ENCODE data around the gene FAM153A. TPM values are rescaled to one million over a fixed set of nuclear protein-coding genes. Genes with fewer than 3 reads are reported as not detected.
"Not testable (repeated sequence)": the region's sequence is repeated elsewhere in the genome, so short reads cannot be mapped to it uniquely, and the experiment has no call there.

FAM153A gene
- total RNA-seq (2014; rRNA removed; shearing (Covaris generic)): 0.02 TPM in 1 of 2 replicates, not detected in the other

- DNase-seq (ENCODE audit: low spot score): not testable (repeated sequence)
These were observed at the start of gene FAM153A for GRCh38 chr5:177782792-177783633. FAM153A (minus strand) TSS chr5:177782899.

GRCh38 chr5:177832287-177832686, 49.6 kb upstream of the FAM153A start:
- not testable (repeated sequence) for DNase-seq (ENCODE audit: low spot score)

GRCh38 chr5:177826073-177826472, 43.4 kb upstream of the FAM153A start:
- DNase-seq (ENCODE audit: low spot score): not testable (repeated sequence)

- not testable (repeated sequence) for DNase-seq (ENCODE audit: low spot score)
These were observed 42.1 kb upstream of the FAM153A start for GRCh38 chr5:177824776-177825175.

GRCh38 chr5:177822489-177822888, 39.8 kb upstream of the FAM153A start:
- DNase-seq (ENCODE audit: low spot score): not testable (repeated sequence)

GRCh38 chr5:177819664-177820063, 37.0 kb upstream of the FAM153A start:
- not testable (repeated sequence) for DNase-seq (ENCODE audit: low spot score)

GRCh38 chr5:177812814-177813425, 30.2 kb upstream of the FAM153A start:
- not testable (repeated sequence) for DNase-seq (ENCODE audit: low spot score)

- DNase-seq (ENCODE audit: low spot score): not testable (repeated sequence)
These were observed 29.6 kb upstream of the FAM153A start for GRCh38 chr5:177812160-177812743.

GRCh38 chr5:177809209-177809913, 26.7 kb upstream of the FAM153A start:
- not testable (repeated sequence) for DNase-seq (ENCODE audit: low spot score)

- not testable (repeated sequence) for DNase-seq (ENCODE audit: low spot score)
These were observed 25.7 kb upstream of the FAM153A start for GRCh38 chr5:177808420-177808819.

GRCh38 chr5:177807265-177807664, 24.6 kb upstream of the FAM153A start:
- DNase-seq (ENCODE audit: low spot score): not testable (repeated sequence)

GRCh38 chr5:177801427-177801826, 18.7 kb upstream of the FAM153A start:
- DNase-seq (ENCODE audit: low spot score): not testable (repeated sequence)

- not testable (repeated sequence) for DNase-seq (ENCODE audit: low spot score)
These were observed 15.6 kb upstream of the FAM153A start for GRCh38 chr5:177798237-177798840.

- DNase-seq (ENCODE audit: low spot score): not testable (repeated sequence)
These were observed 10.6 kb upstream of the FAM153A start for GRCh38 chr5:177793272-177793671.

- DNase-seq (ENCODE audit: low spot score): not testable (repeated sequence)
These were observed 8.9 kb upstream of the FAM153A start for GRCh38 chr5:177791649-177792048.

- DNase-seq (ENCODE audit: low spot score): not testable (repeated sequence)
These were observed 530 bp downstream of the FAM153A start for GRCh38 chr5:177782169-177782568.

- peak; percentile 3 for DNase-seq (ENCODE audit: low spot score)
These were observed 11.5 kb downstream of the FAM153A start for GRCh38 chr5:177771206-177771605.

GRCh38 chr5:177770646-177771045, 12.1 kb downstream of the FAM153A start:
- DNase-seq (ENCODE audit: low spot score): not testable (repeated sequence)

GRCh38 chr5:177763737-177764508, 18.8 kb downstream of the FAM153A start:
- not testable (repeated sequence) for DNase-seq (ENCODE audit: low spot score)

GRCh38 chr5:177760954-177761353, 21.7 kb downstream of the FAM153A start:
- not testable (repeated sequence) for DNase-seq (ENCODE audit: low spot score)
